GM12874 (cell line): ENCODE data around the gene EMILIN1.

Experiments used
- CTCF ChIP-seq: IDR thresholded peaks from 2 replicates; pipeline ENCODE4 v1.5.1; 2011; ENCODE audit warnings: low read depth, mild to moderate bottlenecking, control low read depth, low read length, moderate library complexity; ENCODE audit not compliant: insufficient read depth

The EMILIN1 gene

GRCh38 chr2:27050281-27050995 is 28.0 kb upstream of the EMILIN1 start:
- peak; percentile 25 for TF ChIP-seq CTCF

GRCh38 chr2:27050996-27051901 is 27.2 kb upstream of the EMILIN1 start, which contains the start of gene AGBL5:
Gene AGBL5 (plus strand): TSS chr2:27051668. CDS start chr2:27052959, 1,291 bp downstream.
- TF ChIP-seq CTCF: no peak

- TF ChIP-seq CTCF: no peak
Measured at GRCh38 chr2:27051902-27052645, 26.3 kb upstream of the EMILIN1 start.

GRCh38 chr2:27053321-27053720 is 25.1 kb upstream of the EMILIN1 start:
- TF ChIP-seq CTCF: no peak

- TF ChIP-seq CTCF: no peak
Measured at GRCh38 chr2:27053776-27054175, 24.6 kb upstream of the EMILIN1 start.

GRCh38 chr2:27054721-27055120 is 23.7 kb upstream of the EMILIN1 start:
- TF ChIP-seq CTCF: no peak

- TF ChIP-seq CTCF: no peak
Measured at GRCh38 chr2:27057184-27057583, 21.2 kb upstream of the EMILIN1 start.
